HepG2 (cell line): ENCODE results near the gene L3MBTL1. TPM values are rescaled to one million over a fixed set of nuclear protein-coding genes. Genes with fewer than 3 reads are reported as not detected.

Experiments used
- ATF5 ChIP-seq: sonication (generic); formaldehyde crosslinking; IDR thresholded peaks from 2 replicates; pipeline ENCODE4 v1.4.0; 2020; ENCODE audit warnings: mild to moderate bottlenecking, low read depth, missing genetic modification reagents
- BCL6 ChIP-seq: IDR thresholded peaks from 2 replicates; pipeline ENCODE4 v1.6.1; 2016; ENCODE audit warnings: missing genetic modification reagents, missing compliant biosample characterization
- ETV6 ChIP-seq: sonication (generic); formaldehyde crosslinking; conservative IDR thresholded peaks from 2 replicates; pipeline ENCODE4 v1.4.0; 2020; ENCODE audit warnings: missing genetic modification reagents
- TRIM22 ChIP-seq: fragments of 450-650 bp; IDR thresholded peaks from 2 replicates; pipeline ENCODE4 v1.6.1; 2017
- ZFP90 ChIP-seq: sonication (generic); formaldehyde crosslinking; IDR thresholded peaks from 2 replicates; pipeline ENCODE4 v1.8.0; 2022; ENCODE audit warnings: missing genetic modification reagents, mild to moderate bottlenecking, inconsistent platforms, borderline replicate concordance
- ZNF780A ChIP-seq: sonication (generic); formaldehyde crosslinking; IDR thresholded peaks from 2 replicates; pipeline ENCODE4 v1.8.0; 2022; ENCODE audit warnings: mild to moderate bottlenecking, missing genetic modification reagents, moderate library complexity
- polyA plus RNA-seq, 8 experiments: library from polyadenylated mRNA; depleted of rRNA in 3 of 8; stranded (reverse) in 7 of 8; unstranded in 1 of 8; fragments of >200 nt; fragmentation: Illumina TruSeq in 4 of 8; extraction: Trizol in 4 of 8; gene quantifications; 2 replicates each; pipeline versions ENCODE4 v1.2.1 to v1.2.3, GENCODE V29; 2011 to 2016; ENCODE audit warnings: low read depth in 4 of 8, missing spikeins in 1 of 8, mixed read lengths in 1 of 8; ENCODE audit not compliant: insufficient read depth in 1 of 8
- total RNA-seq, 5 experiments: library from RNA; depleted of rRNA; stranded (reverse); fragments of >200 nt; fragmentation: Illumina TruSeq; extraction: Trizol; gene quantifications; 2 replicates each; pipeline ENCODE4 v1.2.3, GENCODE V29; 2016; ENCODE audit warnings: low read depth in 1 of 5
- TF ChIP-seq, protein P1 (sequence below): sonication (generic); formaldehyde crosslinking; IDR thresholded peaks from 2 replicates; pipeline ENCODE4 v1.4.0; 2020; ENCODE audit warnings: missing genetic modification reagents, borderline replicate concordance

Gene L3MBTL1
- total and polyA plus RNA-seq, 2 of the 13 experiments (the other 11 are each of a cell fraction or from before 2014, with no cell fraction given) = 9.0 to 17.8 TPM

DNA sequence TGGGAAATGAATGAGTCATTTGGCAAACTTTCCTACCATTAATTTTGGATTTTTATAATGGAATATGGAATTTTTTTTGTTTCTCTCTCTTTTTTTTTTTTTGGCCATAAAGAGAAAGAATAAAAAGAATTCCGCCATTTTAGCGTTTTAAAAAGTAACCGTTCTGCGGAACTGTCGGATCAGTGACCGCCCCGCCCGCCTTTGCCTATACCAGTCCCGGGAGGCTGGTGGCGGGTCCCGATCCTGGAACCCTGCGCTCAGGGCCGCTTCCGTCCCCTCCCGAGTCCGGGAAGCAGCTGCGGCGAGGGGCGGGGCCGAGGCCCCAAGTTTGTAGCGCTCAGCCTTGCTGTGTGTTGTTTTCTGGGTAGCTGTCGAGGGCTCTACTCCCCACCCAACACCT, 609 bp downstream of the L3MBTL1 start (continued):
- no peak for TF ChIP-seq TRIM22
- TF ChIP-seq BCL6 = no peak
- peak; percentile 11; the same call in 1 of the 2 replicates for TF ChIP-seq ZNF780A (CRISPR knock-in tag)
- TF ChIP-seq ETV6 (CRISPR knock-in tag) = no peak
- TF ChIP-seq, protein P1, sequence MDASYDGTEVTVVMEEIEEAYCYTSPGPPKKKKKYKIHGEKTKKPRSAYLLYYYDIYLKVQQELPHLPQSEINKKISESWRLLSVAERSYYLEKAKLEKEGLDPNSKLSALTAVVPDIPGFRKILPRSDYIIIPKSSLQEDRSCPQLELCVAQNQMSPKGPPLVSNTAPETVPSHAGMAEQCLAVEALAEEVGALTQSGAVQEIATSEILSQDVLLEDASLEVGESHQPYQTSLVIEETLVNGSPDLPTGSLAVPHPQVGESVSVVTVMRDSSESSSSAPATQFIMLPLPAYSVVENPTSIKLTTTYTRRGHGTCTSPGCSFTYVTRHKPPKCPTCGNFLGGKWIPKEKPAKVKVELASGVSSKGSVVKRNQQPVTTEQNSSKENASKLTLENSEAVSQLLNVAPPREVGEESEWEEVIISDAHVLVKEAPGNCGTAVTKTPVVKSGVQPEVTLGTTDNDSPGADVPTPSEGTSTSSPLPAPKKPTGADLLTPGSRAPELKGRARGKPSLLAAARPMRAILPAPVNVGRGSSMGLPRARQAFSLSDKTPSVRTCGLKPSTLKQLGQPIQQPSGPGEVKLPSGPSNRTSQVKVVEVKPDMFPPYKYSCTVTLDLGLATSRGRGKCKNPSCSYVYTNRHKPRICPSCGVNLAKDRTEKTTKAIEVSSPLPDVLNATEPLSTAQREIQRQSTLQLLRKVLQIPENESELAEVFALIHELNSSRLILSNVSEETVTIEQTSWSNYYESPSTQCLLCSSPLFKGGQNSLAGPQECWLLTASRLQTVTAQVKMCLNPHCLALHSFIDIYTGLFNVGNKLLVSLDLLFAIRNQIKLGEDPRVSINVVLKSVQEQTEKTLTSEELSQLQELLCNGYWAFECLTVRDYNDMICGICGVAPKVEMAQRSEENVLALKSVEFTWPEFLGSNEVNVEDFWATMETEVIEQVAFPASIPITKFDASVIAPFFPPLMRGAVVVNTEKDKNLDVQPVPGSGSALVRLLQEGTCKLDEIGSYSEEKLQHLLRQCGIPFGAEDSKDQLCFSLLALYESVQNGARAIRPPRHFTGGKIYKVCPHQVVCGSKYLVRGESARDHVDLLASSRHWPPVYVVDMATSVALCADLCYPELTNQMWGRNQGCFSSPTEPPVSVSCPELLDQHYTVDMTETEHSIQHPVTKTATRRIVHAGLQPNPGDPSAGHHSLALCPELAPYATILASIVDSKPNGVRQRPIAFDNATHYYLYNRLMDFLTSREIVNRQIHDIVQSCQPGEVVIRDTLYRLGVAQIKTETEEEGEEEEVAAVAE (CRISPR knock-in tag) = 0 out of 2 replicates have a peak, but pooled peaks have one; percentile 27
- TF ChIP-seq ZFP90 (CRISPR knock-in tag) = no peak
- no peak for TF ChIP-seq ATF5 (CRISPR knock-in tag)
- TF ChIP-seq, all 625 proteins: peak for 17
